Stimulated activated CD8-positive, alpha-beta memory T cell treated with anti-CD3 and anti-CD28 coated beads, Interleukin-7, amount 100 ng/mL, for 1 hour (primary cell): Measurements from ENCODE around the gene FAAH.

Source experiments
- DNase-seq, 2 donors: peaks; one replicate each; pipeline ENCODE4 v3.0.0-alpha.2; 2020; ENCODE audit warnings: low read depth in 2 of 2

FAAH gene

DNA sequence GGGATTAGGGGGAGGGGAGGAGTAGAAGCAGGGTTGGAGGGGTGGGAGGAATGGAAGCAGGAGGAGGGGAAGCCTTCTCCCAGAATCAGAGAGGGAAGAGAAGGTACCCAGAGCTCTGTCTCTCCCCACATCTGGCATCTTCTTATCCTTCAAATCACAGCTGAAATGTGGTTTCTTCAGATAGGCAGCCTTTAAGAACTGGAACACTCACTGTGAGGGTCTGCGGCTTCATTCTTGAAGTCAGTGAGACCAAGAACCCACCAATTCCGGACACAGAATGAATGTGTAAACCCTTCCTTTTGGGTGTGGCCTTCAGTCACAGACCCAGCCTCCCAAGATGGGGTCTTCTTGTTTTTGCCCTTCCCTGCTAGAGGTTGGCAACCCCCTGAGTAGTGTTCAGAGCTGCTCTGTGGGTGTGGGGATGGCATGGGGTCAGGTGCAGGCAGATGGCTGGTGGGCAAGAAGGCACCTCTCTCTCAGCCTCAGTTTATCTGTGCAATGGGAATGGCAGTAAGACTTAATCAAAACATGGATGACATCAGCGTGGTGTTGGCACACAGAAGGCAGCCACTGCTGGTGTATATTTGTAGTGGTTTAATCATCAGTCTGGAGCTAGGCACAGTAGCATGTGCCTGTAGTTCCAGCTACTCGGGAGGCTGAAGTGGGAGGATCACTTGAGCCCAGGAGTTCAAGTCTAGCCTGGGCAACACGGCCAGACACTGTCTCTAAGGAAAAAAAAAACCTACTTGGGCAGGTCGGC lies 7.2 kb downstream of the FAAH start:
- no peak for DNase-seq

DNA sequence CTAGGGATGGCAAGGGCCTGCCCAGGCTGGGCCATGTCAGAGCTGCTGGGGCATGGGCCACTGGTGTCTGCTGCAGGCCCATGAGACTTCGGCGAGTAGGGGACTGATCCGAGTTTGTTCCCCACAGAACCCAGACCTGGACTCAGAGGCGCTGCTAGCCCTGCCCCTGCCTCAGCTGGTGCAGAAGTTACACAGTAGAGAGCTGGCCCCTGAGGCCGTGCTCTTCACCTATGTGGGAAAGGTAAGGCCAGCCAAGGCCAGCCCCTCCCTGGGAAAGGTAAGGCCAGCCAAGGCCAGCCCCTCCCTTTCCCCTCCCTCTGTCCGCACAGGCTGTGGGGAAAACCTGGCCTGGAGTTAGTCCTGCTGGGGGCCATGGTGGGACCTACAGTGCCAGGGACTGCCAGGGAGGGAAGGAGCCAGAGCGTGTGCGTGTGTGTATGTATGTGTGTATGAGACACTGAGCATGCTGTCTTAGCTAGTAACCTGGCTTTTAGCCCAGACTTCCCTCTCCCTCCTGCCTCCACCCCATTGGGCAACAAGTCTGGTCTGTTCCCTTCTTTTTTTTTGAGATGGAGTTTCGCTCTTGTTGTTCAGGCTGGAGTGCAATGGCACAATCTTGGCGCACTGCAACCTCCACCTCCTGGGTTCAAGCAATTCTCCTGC lies 8.0 kb downstream of the FAAH start:
- DNase-seq: no peak

DNA sequence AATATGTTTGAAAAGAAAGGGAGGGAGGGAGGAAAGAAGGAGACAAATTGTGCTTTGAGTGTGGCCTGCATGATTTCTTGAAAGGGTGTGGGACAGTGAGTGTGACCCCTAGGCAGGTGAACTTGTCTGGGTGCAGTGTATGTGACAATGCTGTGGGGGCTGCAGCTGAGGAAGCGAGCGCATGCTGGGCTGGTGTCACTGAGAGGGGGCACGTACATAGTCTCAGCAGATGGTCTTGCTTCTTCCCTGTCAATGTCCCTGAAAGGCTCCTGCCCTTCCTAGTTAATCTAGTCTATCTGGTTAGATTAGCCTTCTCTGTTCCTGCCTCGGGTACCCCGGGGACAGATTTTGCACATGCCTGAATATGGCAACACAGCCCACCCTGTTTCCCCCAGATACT lies 9.8 kb downstream of the FAAH start:
- DNase-seq: no peak

DNA sequence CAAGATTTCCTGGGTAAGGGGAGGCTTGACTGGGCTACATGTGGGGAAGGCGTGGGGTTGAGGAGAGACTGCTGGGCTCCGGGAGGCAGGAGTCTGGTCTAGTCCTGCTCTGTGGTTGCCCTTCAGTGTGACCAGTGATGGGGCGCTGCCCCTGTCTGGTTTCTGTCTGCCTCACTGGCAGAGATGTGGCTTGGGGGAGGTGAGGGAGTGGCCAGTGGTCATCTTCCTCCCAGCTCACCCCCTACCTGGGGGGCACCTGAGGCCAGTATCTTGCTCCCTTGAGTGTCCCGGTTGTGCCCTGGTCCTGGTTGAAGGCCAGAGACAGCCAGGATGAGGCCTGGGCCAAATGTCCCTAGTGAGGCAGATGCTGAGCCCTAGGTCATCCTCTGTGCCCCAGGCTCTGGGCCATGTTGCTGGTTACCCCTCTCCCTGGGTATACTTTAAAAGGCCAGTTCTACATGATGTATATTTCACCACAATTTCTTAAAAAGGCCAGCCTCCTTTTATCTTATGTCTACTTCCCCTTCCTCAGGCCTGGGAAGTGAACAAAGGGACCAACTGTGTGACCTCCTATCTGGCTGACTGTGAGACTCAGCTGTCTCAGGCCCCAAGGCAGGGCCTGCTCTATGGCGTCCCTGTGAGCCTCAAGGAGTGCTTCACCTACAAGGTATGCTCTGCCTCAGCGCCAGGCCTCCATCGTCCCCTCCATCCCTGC lies 10.5 kb downstream of the FAAH start:
- no peak for DNase-seq

DNA sequence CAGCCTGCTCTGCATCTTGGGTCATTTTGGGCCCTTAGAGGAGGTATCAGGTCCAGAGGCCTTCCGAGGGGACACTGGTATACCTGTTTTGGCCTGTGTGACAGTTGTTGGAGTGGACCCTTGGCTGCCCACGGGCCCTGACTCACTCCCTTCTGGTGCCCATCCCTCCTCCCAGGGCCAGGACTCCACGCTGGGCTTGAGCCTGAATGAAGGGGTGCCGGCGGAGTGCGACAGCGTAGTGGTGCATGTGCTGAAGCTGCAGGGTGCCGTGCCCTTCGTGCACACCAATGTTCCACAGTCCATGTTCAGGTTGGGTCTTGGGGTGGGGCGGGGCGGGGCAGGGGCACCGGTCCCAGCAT lies 11.1 kb downstream of the FAAH start:
- no peak for DNase-seq

DNA sequence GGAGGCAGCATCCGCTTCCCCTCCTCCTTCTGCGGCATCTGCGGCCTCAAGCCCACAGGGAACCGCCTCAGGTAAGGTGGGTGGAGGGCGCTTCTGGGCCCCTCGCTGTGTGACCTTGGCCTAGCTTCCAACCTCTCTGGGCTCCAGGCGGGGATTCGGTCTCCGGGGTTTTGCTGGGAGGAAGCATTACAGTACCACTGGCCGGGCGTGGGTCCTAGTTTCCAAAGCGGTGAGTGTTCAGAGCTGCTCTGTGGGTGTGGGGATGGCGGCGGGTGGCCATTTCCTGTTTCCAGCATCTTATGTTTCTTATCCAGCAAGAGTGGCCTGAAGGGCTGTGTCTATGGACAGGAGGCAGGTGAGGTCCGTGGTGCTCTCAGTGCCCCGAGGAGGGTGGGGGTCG lies 11.6 kb downstream of the FAAH start:
- no peak for DNase-seq

DNA sequence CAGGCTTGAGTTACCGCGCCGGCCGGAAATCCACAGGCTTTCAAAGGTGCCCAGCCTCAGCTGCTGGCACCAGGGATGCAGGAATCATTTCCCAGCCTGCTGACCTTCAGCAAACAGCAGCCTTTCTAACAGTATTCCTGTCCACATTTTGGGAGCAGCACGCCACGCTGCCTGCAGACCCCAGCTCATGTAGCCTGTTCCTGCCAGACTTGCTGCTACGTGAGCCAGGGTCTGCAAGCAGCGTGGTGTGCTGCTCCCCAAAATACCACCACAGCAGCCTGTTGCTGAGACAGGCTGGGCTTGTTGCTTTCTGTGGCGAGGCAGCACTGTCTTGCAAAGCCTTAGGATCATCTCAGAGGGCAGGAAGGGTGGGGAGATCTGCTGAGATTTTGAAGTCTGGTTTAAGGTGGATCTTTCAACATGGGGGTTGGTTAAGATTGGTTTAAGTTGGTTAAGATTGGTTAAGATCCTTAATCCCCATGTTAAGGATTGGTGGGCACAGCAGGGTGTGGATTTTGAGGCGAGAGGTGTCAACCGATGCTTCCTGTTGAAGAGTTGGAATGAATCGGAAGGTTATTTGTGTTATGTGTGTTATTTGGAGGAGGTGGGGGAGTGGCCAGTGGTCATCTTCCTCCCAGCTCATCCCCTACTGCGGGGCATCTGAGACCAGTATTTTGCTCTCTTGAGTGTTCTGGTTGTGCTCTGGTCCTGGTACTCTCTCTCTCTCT lies 12.9 kb downstream of the FAAH start:
- no peak for DNase-seq

DNA sequence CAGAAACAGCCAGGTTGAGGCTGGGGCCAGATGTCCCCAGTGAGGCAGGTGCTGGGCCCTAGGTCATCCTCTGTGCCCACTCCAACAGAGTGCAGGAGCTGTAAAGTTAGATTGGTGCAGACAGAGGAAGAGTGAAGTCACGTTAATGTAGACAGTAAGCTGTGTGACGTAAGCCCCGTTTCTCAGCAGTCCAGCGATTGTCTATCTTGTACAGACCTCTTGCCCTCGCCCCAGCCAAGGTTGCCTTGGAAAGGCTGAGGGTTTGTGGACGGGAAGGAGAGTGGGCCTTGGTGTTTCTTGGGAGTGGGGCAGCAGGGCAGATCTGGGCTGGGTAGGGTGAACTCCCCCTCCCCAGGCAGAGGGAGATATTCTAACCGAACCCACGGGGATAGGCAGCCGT lies 13.5 kb downstream of the FAAH start:
- DNase-seq: no peak

DNA sequence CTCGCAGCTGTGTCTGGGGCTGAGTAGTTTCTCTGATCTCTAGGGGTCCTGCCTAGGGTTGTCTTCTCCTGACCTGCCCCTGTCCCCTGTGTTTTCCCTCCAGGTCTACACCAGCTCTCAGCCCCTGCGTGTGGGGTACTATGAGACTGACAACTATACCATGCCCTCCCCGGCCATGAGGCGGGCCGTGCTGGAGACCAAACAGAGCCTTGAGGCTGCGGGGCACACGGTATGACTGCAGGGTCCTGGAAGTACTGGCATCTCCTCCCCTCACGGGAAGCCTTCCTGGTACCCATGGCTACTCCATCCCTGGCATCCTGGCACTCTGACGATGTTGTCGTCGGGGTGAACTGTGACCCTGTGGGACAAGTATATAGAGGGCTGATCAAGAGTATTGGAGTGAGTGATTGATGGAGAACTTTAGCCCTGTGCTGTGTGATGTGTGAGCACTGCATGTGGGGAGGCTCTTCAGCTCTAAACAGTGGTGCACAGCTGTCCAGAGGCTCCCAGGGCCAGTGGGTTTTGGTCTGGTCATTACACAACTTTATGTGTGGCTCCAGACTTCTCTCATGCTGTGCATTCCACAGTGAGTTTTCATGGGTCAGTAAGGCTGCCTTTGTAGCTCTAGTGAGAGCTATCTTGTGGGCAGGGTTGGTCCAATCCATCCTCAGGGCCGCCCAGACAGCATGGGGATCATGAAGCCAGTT lies 14.4 kb downstream of the FAAH start:
- no peak for DNase-seq

DNA sequence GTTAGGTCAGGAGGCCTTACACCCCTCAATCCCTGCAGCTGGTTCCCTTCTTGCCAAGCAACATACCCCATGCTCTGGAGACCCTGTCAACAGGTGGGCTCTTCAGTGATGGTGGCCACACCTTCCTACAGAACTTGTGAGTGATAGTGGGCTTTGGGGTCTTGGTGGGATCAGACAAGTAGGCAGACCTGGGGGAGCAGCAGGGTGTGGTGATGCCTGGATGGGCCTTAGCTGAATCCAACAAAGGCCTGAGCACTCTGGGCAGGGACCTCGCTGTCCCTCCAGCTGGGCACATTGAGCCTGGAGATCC lies 14.9 kb downstream of the FAAH start:
- no peak for DNase-seq

DNA sequence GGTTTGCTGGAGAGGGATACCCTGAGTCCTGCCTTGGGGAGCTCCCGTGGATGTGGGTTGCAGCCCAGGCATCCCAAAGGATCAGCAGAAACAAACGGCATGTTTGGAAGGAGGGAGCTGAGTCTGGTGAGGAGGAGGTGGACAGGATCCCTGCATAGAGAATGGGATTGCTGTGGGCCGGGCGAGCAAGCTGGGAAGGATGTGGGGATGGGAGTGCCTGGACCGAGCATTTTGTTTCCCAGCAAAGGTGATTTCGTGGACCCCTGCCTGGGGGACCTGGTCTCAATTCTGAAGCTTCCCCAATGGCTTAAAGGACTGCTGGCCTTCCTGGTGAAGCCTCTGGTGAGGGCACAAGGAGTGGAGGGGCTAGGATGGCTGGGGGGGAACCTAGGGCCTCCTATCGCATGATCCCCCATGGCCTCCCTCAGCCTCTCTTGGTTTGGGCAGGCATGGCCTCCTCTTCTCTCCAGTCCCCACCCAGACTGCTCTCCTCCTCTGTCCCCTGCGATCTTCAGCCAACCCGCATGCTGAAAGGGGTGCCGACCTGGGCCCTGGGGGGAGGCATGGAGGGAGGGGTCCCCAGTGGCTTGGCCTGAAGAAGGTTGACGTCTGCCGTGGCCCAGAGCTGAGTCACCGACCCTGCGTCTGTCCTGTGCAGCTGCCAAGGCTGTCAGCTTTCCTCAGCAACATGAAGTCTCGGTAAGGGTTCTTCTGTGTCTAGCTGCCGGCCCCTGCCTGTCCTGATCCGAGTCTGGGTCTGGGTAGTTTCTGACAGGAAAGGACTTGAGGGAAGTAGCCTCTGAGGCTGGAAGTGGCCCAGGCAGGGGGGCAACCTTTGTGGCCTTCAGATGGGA lies 16.3 kb downstream of the FAAH start:
- no peak for DNase-seq

DNA sequence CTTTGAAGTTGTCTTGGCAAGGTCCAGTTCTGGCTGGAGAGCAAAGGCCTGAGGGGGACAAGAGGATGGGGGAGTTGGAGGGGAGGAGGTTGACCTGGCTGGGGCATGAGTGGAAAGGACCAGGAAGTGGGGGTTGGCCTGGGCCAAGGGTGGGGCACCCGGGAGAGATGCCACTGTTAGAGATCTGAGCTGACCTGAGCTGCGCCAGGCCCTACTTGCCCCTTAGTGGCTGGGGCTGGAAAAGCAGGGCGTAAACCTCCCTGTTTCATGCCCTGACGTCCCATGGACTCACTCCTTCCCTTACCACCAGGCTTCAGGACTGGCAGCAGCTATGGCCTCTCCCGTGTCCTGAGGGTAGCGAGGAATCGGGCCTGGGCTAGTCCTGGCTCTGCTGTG lies 16.9 kb downstream of the FAAH start:
- DNase-seq: no peak

DNA sequence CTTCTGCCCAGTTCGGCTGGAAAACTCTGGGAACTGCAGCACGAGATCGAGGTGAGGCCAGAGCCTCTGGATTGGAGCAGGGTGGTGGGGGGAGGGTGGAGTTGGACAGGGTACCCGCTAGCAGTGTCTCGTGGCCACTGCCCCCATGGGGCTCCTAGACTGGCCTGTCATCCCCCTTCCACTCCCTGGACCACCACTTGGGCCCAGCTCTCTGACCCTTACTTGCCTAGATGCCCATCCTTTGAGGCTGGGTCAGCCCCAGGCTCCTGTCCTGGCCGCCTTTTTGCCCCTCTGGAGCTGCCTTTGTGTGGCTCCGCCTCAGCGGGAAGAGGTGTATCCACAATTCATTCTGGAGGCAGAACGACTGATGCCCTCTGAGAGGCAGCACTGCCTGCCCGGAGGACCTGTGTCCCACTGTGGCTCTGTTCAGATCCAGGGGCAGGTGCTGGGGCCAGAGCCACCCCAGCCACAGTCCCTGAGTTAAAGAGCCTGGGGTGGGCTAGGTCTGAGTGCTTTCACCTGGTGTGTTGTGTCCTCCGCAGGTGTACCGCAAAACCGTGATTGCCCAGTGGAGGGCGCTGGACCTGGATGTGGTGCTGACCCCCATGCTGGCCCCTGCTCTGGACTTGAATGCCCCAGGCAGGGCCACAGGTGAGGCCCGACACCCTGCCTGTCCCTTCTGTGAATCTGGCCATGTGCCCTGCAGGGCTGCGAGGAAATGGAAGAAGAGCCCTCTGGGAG lies 17.7 kb downstream of the FAAH start:
- DNase-seq: no peak

DNA sequence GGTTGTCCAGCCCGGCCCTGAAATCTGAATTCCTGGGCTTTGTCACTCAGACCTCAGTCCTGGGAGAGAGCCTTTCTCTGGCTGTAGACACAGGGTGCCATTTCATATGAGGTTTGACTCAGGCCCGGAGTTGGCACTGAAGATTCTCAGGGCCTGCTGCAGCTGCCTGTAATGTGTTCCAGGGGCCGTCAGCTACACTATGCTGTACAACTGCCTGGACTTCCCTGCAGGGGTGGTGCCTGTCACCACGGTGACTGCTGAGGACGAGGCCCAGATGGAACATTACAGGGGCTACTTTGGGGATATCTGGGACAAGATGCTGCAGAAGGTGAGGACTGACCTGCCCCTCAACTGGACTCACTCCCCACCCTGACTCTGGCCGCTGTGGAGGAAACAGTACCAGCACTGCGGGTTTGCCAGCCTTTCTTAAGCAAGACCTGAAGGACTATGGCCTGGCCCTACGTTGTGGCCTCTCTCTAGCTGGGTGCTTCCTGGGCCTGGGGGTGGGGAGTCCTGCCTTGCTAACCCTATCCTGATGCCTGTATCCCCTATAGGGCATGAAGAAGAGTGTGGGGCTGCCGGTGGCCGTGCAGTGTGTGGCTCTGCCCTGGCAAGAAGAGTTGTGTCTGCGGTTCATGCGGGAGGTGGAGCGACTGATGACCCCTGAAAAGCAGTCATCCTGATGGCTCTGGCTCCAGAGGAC lies 18.9 kb downstream of the FAAH start:
- DNase-seq: no peak

DNA sequence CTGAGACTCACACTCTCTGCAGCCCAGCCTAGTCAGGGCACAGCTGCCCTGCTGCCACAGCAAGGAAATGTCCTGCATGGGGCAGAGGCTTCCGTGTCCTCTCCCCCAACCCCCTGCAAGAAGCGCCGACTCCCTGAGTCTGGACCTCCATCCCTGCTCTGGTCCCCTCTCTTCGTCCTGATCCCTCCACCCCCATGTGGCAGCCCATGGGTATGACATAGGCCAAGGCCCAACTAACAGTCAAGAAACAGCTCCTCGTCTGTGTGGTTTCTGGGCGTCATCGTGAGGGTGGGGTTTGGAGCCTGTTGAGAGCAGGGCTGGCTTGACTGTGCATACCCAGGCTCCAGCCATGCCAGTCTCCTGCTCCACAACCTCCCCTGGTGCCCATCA lies 19.5 kb downstream of the FAAH start:
- DNase-seq: no peak

DNA sequence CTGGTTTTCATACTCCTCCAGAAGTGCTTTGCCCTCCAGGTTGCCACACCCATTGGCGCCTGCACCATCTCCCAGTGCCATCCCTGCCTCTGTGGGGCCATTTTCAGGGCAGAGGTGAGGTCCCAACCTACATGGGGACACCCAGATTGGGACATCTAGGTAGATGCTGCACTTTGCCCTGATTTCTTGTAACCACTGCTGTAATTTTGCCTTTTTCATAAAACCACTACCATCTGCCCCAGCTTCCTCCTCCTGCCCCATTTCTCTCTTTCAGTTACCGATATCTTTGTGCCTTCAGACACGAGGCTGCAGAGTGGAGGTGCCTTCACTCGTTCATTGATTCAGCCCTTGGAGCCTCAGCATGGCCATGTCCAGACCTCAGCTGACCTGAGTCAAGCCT lies 21.4 kb downstream of the FAAH start:
- no peak for DNase-seq

DNA sequence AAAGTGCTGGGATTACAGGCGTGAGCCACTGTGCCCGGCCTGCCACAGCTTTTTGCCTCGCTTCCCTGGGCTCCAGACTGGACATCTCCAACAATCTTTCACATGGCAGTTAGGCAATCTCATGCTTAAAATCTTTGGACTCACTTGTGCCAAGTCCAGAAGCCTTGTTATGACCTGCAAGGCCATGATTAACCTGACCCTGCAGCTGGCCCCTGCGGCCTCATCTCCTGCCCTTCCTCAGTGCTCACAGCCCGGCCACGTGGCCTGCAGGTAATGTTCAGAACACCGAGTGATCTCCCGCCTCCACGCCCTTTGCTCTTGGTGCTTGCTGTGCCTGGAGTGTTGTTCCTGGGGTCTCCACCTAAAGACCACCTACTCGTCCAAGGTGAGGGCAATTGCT lies 24.9 kb downstream of the FAAH start:
- no peak for DNase-seq

DNA sequence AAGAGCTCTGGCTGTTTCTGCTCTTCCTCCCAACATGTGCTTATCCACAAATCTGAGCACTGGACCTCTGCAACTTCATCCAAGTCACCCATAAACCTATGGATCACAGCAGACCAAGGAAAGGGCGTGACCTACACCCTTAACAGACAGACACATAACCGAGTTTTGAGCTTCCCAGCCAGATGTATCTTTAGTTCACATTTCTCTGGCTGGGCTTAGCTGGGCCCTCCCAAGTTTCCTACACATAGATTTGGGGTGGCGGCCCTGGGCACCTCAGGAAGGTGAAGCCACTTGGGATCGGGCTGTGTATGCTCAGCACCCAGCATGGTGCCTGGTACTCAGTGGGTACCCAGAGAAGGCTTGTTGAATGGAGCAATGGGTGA lies 26.4 kb downstream of the FAAH start:
- no peak for DNase-seq

DNA sequence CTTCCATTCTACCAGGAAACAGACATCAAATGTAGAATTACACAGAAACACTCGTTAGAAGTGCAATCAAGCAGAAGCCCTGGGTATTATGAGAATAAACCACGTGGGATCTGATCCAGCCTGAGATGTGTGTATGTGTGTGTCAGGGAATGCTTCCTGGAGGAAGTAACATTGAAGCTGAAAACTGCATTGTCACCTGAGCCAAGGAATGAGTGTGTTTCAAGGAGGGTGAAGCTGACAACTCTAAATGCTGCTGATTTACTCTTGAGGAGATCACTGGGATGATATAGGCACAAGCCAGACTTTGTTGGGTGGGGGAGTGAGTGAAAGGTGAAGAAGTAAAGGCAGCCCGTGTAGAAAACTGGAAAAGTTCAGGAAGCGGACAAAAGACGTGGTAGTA lies 27.6 kb downstream of the FAAH start:
- DNase-seq: no peak
